Activated B cell treated with CpG ODN at 0.5 μM for 24 hours (primary cell): ENCODE data around the gene PPP4C. TPM values are rescaled to one million over a fixed set of nuclear protein-coding genes. Genes with fewer than 3 reads are reported as not detected.

Experiments used
- ATAC-seq: fragments of 200-7000 bp; cut with Tn5 transposase; one replicate; pipeline ENCODE4 v1.10.0; 2021; ENCODE audit warnings: low read depth, mild to moderate bottlenecking, moderate library complexity
- CTCF ChIA-PET: fragments of 350-600 bp; sonication (Branson Sonifier 250); formaldehyde crosslinking; loops from one replicate; lab custom pipeline; 2021; ENCODE audit warnings: antibody characterized with exemption; lab: Charles Lee
- POLR2A ChIA-PET: fragments of 350-600 bp; sonication (Branson Sonifier 250); formaldehyde crosslinking; loops from one replicate; lab custom pipeline; 2021; ENCODE audit warnings: antibody characterized with exemption; lab: Charles Lee
- DNase-seq: peaks from one replicate; pipeline ENCODE4 v3.0.0; 2022
- H3K27ac Mint-ChIP-seq: one replicate; pipeline ENCODE4 v1.8.0; 2020; ENCODE audit warnings: mixed read lengths
- H3K27me3 Mint-ChIP-seq: one replicate; pipeline ENCODE4 v1.8.0; 2021; ENCODE audit warnings: mixed read lengths
- H3K36me3 Mint-ChIP-seq: one replicate; pipeline ENCODE4 v1.8.0; 2021; ENCODE audit warnings: low read depth, mixed read lengths
- H3K4me1 Mint-ChIP-seq: one replicate; pipeline ENCODE4 v1.8.0; 2021; ENCODE audit warnings: mixed read lengths
- H3K4me3 Mint-ChIP-seq: one replicate; pipeline ENCODE4 v1.8.0; 2020; ENCODE audit warnings: mild to moderate bottlenecking, mixed read lengths
- H3K9me3 Mint-ChIP-seq: one replicate; pipeline ENCODE4 v1.8.0; 2020; ENCODE audit warnings: mixed read lengths
- CTCF ChIP-seq: fragments of 200-600 bp; IDR thresholded peaks from one replicate; pipeline ENCODE4 v1.8.0; 2022; ENCODE audit warnings: antibody characterized with exemption, mild to moderate bottlenecking
- intact Hi-C: fragments of 100-400 bp; cut with micrococcal nuclease; formaldehyde crosslinking; loops from one replicate; pipeline ENCODE4 v1.15.1; 2024
- total RNA-seq: library from RNA; stranded (reverse); gene quantifications from 2 replicates; pipeline ENCODE4 v1.2.3, GENCODE V29; 2022

PPP4C gene
- total RNA-seq, 1 donor from 2014 or later = 124 TPM

- ATAC-seq = no peak
- TF ChIP-seq CTCF = no peak
- DNase-seq = no peak
- ChIA-PET POLR2A (interaction anchor here (4.1 to 5.1 kb wide), 3 partner anchors 12 to 106 kb away, joined by 24 to 75 read pairs (median 43); partner anchors contain the start of genes ALDOA, CORO1A and TBX6), CTCF (interaction anchor here (0.8 to 1.5 kb wide), 2 partner anchors 15 kb away, joined by 6 read pairs; no protein-coding TSS in a partner anchor)
- Mint-ChIP-seq H3K9me3 (no peaks in the 10 kb centered on the region), H3K36me3 (peaks cover 60% of the 10 kb centered on the region), H3K4me3 (peak overlapping the region; percentile 94), H3K27ac (no peak overlapping the region), H3K4me1 (peaks cover 35% of the 10 kb centered on the region), H3K27me3 (no peaks in the 10 kb centered on the region)
- intact Hi-C loops = no loop called here
Observed at GRCh38 chr16:30077656-30078055, 1.9 kb downstream of the PPP4C start.

- no peak for TF ChIP-seq CTCF
- peaks cover 70% of the 10 kb centered on the region for H3K36me3 Mint-ChIP-seq
- ChIA-PET POLR2A (interaction anchor here (1.0 to 4.7 kb wide), 4 partner anchors 10 to 14 kb away, joined by 5 to 43 read pairs (median 8); partner anchors contain the start of genes ALDOA and TBX6), CTCF (interaction anchor here (1.3 kb wide), 1 partner anchor 12 kb away, joined by 3 read pairs; no protein-coding TSS in a partner anchor)
- H3K27ac Mint-ChIP-seq = no peak overlapping the region
- H3K27me3 Mint-ChIP-seq = no peaks in the 10 kb centered on the region
- no peak overlapping the region for H3K4me3 Mint-ChIP-seq
- DNase-seq (no peak), ATAC-seq (no peak)
- peaks cover 35% of the 10 kb centered on the region for H3K4me1 Mint-ChIP-seq
- intact Hi-C loops = no loop called here
- no peaks in the 10 kb centered on the region for H3K9me3 Mint-ChIP-seq
Observed at GRCh38 chr16:30078744-30079143, 3.0 kb downstream of the PPP4C start.

- Mint-ChIP-seq H3K4me1 (peaks cover 35% of the 10 kb centered on the region), H3K36me3 (peaks cover 75% of the 10 kb centered on the region), H3K27ac (no peak overlapping the region), H3K4me3 (no peak overlapping the region), H3K9me3 (no peaks in the 10 kb centered on the region), H3K27me3 (no peaks in the 10 kb centered on the region)
- intact Hi-C loops = no loop called here
- DNase-seq (no peak), ATAC-seq (no peak)
- CTCF ChIA-PET = interaction anchor here (1.3 kb wide), 1 partner anchor 11 kb away, joined by 3 read pairs; no protein-coding TSS in a partner anchor
- POLR2A ChIA-PET = interaction anchor here (1.0 to 2.0 kb wide), 3 partner anchors 9 to 14 kb away, joined by 5 to 10 read pairs (median 5); partner anchors contain the start of genes ALDOA and TBX6
- no peak for TF ChIP-seq CTCF
Observed at GRCh38 chr16:30079480-30079879, 3.7 kb downstream of the PPP4C start.

- Mint-ChIP-seq H3K4me1 (peaks cover 13% of the 10 kb centered on the region), H3K9me3 (no peaks in the 10 kb centered on the region), H3K4me3 (no peak overlapping the region), H3K27me3 (no peaks in the 10 kb centered on the region), H3K27ac (no peak overlapping the region), H3K36me3 (peaks cover 72% of the 10 kb centered on the region)
- no peak for TF ChIP-seq CTCF
- DNase-seq (no peak), ATAC-seq (no peak)
- ChIA-PET CTCF (interaction anchor here (2.1 kb wide), 1 partner anchor 9 kb away, joined by 5 read pairs; the partner anchor contains the start of gene TBX6), POLR2A (interaction anchor here (1.3 to 2.5 kb wide), 2 partner anchors 9 to 17 kb away, joined by 4 to 13 read pairs; partner anchors contain the start of genes ALDOA and TBX6)
- intact Hi-C loops = no loop called here
Observed at GRCh38 chr16:30082545-30083090, 6.8 kb downstream of the PPP4C start.
